H1 (cell line): ENCODE measurements around the gene RASGRP1. TPM values are rescaled to one million over a fixed set of nuclear protein-coding genes. Genes with fewer than 3 reads are reported as not detected.

Source experiments
- ATF3 ChIP-seq: IDR thresholded peaks from 2 replicates; pipeline ENCODE4 v1.6.1; 2011; ENCODE audit warnings: low read depth, mild to moderate bottlenecking, low read length; ENCODE audit not compliant: insufficient read depth
- RAD21 ChIP-seq, 2 experiments: IDR thresholded peaks in 1 of 2; conservative IDR thresholded peaks in 1 of 2; 2 replicates each; pipeline ENCODE4 v1.6.1; 2011; ENCODE audit warnings: low read depth in 2 of 2, low read length in 2 of 2, improper control_type of control experiment in 1 of 2, inconsistent platforms in 1 of 2, mild to moderate bottlenecking in 1 of 2, moderate library complexity in 1 of 2
- TBP ChIP-seq: IDR thresholded peaks from 2 replicates; pipeline ENCODE4 v1.6.1; 2011; ENCODE audit warnings: low read depth, low read length, improper control_type of control experiment
- YY1 ChIP-seq: IDR thresholded peaks from 2 replicates; pipeline ENCODE4 v1.6.1; 2011; ENCODE audit warnings: low read depth, mild to moderate bottlenecking, low read length
- polyA plus RNA-seq, 7 experiments: library from polyadenylated mRNA; depleted of rRNA in 3 of 7; stranded (reverse) in 5 of 7; unstranded in 2 of 7; fragments of >200 nt in 5 of 7; fragments of 200-250 nt in 2 of 7; gene quantifications; 1 replicate in 5 of 7; 2 replicates in 1 of 7; 4 replicates in 1 of 7; pipeline versions ENCODE4 v1.2.1 to v1.2.3, GENCODE V29; 2011 to 2013; ENCODE audit warnings: missing spikeins in 2 of 7, mixed read lengths in 2 of 7
- total RNA-seq: library from RNA; stranded (reverse); fragmentation: NEBNext Ultra II Directional; extraction: Animal tissue kit (Norgen Biotek cat#: 25700); gene quantifications from 2 replicates; pipeline ENCODE4 v1.2.1, GENCODE V29; 2021

RASGRP1 gene
- total and polyA plus RNA-seq, 2 of the 8 experiments (the other 6 are each of a cell fraction or from before 2014, with no cell fraction given) = 1.1 to 2.1 TPM

- TF ChIP-seq ATF3 (no peak), RAD21 (IDR thresholded peaks at IDR 0.05 in 1 of 2, conservative IDR thresholded peaks at IDR 0.05 in 1 of 2; ENCODE audit: low read depth in 2 of 2, low read length in 2 of 2) (no peak), YY1 (no peak), TBP (no peak)
Observed at GRCh38 chr15:38557921-38558320, 6.7 kb downstream of the RASGRP1 start (continued).
